Measurements from ENCODE around the gene ADGRG4. TPM values are rescaled to one million over a fixed set of nuclear protein-coding genes. Genes with fewer than 3 reads are reported as not detected.

ADGRG4 gene
- total and polyA plus RNA-seq, 2 of the 8 experiments (the other 6 are each of a cell fraction or from before 2014, with no cell fraction given) = not detected

GRCh38 chrX:136268051-136269048, 32.4 kb upstream of the ADGRG4 start (continued):
- no peak for TF ChIP-seq GTF2F1 (IDR thresholded peaks at IDR 0.05; ENCODE audit: borderline replicate concordance, low read depth, low read length)
